Fibroblast of gingiva (primary cell): ENCODE results near the gene TGFBR3.
"Not testable (repeated sequence)": the region's sequence is repeated elsewhere in the genome, so short reads cannot be mapped to it uniquely, and the experiment has no call there.

Experiments
- DNase-seq: peaks from one replicate; pipeline ENCODE4 v3.0.0-alpha.2; 2011; ENCODE audit warnings: low read depth

TGFBR3 gene

DNA sequence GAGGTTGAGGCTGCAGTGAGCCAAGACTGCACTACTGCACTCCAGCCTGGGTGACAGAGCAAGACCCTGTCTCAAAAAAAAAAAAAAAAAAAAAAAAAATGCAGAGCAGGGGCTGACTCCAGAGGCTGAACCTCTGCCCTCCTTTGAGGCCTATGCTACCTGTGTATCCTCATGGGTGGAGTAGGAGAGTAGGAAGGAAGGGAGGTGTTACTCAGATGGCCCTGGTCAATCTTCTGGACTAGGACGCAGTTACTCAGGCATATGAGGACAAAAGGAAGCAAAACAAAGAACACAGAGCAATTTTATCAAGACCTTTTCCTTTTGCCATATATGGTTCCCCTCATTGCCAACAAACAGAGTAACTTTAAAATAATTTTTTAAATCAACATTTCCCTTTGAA, 35.2 kb downstream of the TGFBR3 start:
- no peak for DNase-seq

GRCh38 chr1:91847851-91848250, 38.1 kb downstream of the TGFBR3 start:
- no peak for DNase-seq

DNA sequence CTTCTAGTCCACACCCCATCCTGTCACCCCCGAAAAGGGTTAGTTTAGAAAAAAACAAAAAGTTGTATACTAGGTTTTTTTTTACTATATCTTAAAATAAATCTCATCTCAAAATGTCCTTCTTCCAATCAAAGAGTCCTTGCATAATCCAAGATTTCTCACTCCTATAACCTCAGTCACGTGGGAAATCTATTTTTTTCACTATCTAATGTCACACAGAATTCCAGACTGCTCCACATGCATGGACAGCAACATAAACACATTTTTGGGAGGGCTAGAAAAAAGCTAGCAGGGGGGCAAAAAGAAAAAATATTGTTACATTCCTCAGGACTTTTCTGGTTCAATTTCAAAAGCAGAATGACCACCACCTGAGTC, 39.3 kb downstream of the TGFBR3 start:
- DNase-seq: no peak

DNA sequence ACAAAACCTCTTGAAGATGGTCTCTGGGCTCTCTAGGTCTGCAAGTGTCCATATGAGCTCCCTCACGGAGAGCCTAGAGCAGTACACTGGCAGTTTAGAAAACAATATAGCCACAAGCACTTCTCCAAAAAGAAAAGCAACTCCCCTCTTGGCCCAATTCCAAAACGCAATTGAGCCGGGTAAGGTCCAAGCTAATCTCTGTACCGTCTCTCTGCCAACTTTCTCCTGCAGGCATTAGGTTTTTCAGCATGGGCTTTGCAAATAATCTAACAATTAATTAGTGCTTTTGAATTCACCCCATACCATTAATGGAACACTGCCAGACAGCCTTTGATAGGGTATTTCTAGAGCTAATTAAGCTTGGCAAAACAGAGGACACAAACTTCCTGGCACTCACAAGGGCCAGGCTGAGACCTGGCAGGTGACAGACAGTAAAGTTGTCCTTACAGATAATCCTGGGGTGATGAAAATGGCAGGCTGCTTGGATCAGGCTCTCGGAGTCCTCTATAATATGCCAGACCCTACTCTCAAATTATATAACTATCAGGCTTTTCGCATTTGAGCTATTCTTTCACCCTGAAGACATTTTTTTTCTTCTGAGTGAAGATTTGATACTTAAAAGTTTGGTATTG, 39.8 kb downstream of the TGFBR3 start:
- DNase-seq: peak; percentile 60

- DNase-seq: peak; percentile 95
Observed at GRCh38 chr1:91844862-91845528, 41.0 kb downstream of the TGFBR3 start.

DNA sequence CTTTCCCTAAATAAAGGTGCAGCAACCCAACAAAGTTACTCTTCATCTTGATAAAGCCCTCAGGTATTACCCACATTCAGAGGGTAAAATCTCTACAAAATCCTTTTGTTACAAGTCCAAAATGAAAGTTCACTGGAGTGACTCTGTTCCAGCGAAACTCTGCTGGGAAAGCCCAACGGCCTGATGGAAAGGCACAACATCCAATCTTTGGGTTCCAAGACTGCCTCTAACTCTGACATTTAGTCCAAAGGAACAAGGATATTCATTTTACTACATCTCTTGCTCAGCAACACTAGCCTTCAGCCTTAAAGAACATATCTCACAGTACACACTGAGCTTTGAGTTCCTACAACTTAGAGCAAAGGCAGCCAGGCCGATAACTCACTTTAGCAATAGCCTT, 42.1 kb downstream of the TGFBR3 start:
- no peak for DNase-seq

- DNase-seq: no peak
Observed at GRCh38 chr1:91842563-91842962, 43.4 kb downstream of the TGFBR3 start.

DNA sequence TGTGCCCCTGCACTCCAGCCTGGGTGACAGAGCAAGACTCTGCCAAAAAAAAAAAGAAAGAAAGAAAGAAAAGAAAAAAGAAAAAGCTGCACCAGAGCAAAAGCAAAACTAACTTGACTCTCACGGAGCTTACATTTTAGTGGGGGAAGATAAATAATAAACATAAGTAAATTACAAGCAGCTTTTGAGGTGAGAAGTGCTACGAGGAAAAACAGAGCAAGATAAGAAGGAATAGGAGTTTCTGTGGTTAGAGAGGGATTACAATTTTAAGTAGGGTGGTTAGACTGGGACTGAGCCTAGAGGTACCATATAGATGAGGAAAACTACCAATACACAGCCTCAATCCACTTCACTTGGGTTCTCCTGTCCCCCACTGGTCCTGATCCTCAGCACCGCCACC, 43.9 kb downstream of the TGFBR3 start:
- no peak for DNase-seq

GRCh38 chr1:91840276-91840675, 45.7 kb downstream of the TGFBR3 start:
- not testable (repeated sequence) for DNase-seq

DNA sequence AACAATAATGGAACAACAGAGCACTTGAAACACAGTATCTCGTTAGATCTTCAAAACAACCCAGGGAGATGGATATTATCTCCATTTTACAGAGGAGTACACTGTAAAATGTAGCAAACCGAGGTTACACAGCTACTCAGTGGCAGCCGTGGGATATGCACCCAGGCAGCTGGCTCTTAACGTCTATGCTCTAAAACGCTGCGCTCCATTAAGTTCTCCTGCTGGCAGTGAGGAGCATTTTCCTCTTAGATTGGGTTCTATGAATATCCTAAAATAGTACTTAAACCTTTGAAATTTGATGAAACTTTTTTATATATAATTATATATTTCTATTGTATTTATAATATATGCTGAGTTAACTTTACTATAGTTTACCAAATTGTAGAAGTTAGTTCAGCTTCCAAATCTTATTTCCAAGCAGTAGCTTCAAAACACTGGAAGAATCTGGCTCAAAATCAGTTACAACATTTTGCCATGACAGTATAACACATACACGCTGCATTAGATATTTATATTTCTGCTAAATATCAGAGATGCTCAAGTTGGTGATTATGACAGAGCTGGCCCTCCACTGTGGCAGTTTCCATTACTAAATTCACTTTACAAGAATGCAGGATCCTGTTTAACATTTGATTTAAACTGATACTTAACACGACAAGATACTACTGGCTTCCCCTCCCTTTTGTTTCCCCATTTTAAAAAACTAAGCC, 49.5 kb downstream of the TGFBR3 start:
- DNase-seq: peak; percentile 39

- DNase-seq: no peak
Observed at GRCh38 chr1:91835087-91835521, 50.8 kb downstream of the TGFBR3 start.

DNA sequence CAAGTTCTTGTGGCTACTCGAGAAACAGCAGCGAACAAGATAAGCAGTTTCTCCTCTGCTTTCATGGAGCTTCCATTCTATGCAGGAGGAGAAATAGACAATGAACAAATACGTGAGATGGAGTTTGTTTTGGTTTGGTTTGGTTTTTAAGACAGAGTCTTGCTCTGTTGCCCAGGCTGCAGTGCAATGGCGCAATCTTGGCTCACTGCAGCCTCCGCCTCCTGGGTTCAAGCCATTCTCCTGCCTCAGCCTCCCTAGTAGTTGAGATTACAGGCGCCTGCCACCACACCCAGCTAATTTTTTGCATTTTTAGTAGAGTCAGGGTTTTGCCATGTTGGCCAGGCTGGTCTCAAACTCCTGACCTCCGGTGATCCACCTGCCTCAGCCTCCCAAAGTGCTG, 51.4 kb downstream of the TGFBR3 start:
- DNase-seq: not testable (repeated sequence)

DNA sequence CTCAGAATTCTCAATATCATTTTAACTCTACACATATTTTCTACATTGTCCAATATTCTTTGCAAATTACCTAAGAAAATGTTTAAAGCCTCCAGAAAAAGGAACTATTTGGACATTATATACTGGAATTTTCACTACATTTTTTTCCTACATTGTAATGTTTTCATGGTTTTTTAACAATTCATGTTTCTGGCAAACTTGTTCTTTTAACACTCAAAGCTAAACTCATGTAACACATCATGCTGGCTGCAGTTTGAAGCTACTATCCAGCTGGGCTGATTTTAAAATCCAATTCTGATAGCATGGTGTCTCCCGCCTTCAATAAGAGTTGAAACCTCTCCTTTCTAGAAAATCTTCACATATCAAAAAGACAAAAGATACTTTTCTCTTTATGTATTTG, 52.0 kb downstream of the TGFBR3 start:
- DNase-seq: no peak

DNA sequence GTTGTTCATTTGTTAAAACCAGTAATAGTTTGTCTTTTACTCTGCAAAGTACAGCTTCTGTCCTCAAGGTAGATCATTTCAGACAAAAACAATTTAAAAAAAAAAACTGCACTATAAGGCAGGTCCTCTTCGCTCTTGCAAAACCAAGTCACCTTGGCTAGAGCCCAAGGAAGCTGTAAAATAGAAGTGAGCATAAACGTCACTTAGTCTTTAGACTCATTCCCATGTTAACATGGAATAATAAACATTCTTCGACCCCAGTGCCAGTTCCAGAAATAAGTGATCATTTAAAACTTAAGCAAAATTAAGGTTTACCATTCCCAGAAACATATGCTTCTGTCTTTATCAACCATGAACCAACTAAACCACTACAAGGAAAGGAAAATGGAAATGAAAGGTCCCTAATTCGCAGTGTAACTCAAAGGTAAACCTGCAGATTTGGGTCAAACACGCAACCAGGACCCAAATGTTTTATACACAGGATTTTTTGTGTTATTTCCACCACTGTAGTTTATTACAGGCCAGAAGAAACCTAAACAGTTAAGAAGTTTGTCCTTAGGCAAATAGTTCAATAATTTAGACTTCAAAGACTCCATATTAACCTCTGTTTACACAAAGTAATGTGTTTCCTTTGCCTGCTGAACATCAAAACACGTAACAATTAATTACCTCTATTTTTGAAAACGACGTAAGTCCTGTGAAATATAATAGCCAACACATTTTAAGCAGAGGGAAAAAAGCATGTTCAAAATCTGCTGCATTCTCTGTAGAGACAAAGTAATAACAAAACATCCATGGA, 54.6 kb downstream of the TGFBR3 start:
- DNase-seq: peak; percentile 73

DNA sequence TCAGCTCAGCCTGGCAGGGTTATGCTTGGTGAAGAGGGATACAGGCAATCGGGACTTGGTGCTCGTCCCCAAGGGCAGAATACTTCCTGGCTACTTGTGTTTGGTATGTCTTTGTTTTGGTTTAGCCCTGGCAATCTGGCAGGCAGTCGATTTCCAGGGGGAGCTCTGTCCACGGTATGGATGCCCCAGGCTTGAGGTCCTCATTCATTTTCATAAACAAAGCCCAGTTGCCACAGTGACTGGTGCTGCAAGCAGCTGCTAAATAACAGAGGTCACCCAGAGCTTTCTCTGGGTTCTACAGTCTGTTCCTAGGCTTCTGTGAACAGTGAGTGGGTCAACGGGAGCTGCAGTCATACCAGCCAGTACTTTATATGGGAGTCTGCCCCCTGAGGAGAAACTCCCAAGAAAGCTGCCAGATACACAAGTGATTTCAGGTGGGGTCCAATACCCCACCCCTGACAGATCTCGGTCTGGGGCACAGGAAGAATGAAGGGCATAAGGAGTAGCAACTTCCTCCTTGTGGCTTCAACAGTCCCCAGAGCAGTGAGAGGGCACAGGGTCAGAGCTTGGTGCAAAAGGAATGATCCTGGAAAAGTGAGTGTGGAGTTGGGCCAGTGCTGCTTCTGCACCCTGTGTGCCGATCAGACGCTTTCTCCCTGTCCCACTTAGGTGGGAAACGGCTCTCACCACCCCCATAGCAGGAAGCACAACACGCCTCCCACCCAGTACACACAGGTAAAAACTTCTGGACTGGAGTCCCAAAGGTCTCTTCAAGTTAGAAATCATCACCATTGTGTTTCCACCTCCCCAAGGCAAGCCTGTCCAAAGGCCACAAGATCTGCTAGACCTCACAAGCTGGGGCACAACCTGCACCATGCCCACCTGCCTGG, 55.5 kb downstream of the TGFBR3 start:
- DNase-seq: peak; percentile 98

- no peak for DNase-seq
Observed at GRCh38 chr1:91829293-91830153, 56.4 kb downstream of the TGFBR3 start.

DNA sequence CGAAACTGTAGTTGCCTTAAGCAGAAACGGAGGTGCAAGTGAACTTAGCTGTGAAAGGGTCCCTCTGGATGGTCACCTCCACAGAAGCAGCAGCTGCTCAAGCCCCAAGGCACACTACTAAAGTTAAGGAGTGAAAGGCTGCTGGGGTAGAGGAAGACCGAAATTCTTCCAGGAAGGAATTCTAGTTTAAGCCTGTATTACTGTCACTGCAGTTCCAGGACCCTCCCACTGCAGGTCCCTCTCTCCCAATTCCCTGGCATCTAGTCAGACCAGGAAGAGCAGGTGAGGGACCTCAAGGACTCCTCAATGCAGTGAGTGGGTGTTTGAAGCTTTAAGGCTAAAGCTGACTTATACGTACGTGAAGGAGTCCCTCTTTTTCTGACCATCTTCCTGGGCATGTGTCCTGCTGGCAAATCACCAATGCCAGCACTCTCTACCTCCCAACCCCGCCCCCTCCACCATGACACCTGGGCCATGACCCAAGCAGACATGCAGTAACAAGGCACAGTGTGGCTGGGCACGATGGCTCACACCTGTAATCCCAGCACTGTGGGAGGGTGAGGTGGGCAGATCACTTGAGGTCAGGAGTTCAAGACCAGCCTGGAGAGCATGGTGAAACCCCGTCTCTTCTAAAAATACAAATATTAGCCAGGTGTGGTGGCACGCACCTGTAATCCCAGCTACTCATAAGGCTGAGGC, 57.2 kb downstream of the TGFBR3 start:
- no peak for DNase-seq

DNA sequence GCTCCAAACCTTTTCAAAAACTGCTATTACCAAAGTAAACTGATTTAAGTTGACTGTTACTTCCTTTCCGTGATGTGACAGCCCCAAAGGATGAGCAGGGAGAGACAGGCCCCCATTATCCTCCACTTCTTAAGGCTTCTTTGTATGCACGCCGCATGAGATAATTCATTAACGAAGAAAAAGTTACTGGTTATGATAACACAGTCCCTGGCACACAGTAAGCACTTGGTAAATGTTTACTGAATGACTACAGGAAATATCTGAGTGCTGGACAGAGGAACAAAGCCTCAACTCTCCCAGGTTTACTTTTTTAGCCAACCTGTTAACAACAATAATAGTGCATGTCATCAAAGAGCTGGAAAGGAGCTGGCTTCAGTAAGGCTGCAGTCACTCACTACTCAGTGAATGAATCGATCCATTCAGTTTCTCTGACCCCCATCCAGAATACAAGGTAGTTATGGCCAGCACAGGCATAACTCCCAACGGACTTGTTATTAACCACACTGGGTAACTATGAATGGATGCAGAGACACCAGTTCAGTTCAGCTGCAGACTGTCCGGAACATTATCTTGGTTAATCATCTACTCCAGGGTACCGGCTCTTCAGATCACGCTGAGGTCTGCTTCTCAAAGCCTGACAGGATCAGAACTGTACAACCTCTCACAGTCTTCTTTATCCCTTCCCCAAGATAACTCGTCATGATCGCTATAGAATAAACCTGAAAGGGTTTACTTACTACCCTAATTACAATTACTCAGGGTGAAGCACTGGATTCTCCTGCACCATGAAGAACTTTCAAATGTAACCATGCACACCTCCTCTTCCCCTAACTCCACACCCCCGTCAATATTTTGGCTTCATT, 58.3 kb downstream of the TGFBR3 start:
- no peak for DNase-seq

- no peak for DNase-seq
Observed at GRCh38 chr1:91827087-91827458, 58.9 kb downstream of the TGFBR3 start.
